Endothelial cell of umbilical vein (primary cell): ENCODE measurements around the gene GRID1.

ENCODE experiments used
- JUN ChIP-seq: IDR thresholded peaks from 2 replicates; pipeline ENCODE4 v1.6.1; 2011; ENCODE audit warnings: borderline replicate concordance, low read depth; ENCODE audit not compliant: insufficient read length, insufficient read depth
- POLR2AphosphoS5 ChIP-seq: IDR thresholded peaks from 2 replicates; pipeline ENCODE4 v1.6.1; 2012; ENCODE audit warnings: low read depth, mild to moderate bottlenecking, control low read depth, low read length, moderate library complexity; ENCODE audit not compliant: insufficient read depth
- TF ChIP-seq, protein P1 (sequence below), 2 donors: IDR thresholded peaks; 1 replicate in 1 of 2; 2 replicates in 1 of 2; pipeline ENCODE4 v1.5.1; 2011; ENCODE audit warnings: low read length in 2 of 2, mild to moderate bottlenecking in 2 of 2, moderate library complexity in 2 of 2, control low read depth in 1 of 2, inconsistent platforms in 1 of 2, low read depth in 1 of 2; ENCODE audit not compliant: insufficient read depth in 1 of 2; ENCODE audit errors: extremely low read depth in 1 of 2
- TF ChIP-seq, protein P2 (sequence below): IDR thresholded peaks from 2 replicates; pipeline ENCODE4 v1.6.1; 2011; ENCODE audit not compliant: insufficient read depth, insufficient read length

DNA sequence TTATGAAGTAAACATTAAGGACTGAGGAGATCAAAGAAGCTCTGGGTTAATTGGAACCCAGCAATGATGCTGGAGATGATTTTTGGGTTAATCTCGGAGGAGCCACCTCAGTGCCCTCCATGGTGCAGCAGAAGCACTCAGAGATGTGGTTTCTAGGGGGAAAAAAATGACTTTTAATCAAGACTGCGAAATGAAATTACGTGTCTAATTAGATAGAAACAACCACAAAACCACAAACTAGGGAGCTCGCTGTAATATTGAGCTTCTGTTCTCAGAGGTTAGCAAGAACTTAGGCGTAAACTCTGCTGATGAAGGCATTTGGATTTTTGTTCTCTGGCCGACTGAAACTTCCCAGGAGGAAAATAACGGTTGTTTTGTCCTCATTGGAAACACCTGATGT is 319.0 kb downstream of the GRID1 start:
- TF ChIP-seq, protein P1, sequence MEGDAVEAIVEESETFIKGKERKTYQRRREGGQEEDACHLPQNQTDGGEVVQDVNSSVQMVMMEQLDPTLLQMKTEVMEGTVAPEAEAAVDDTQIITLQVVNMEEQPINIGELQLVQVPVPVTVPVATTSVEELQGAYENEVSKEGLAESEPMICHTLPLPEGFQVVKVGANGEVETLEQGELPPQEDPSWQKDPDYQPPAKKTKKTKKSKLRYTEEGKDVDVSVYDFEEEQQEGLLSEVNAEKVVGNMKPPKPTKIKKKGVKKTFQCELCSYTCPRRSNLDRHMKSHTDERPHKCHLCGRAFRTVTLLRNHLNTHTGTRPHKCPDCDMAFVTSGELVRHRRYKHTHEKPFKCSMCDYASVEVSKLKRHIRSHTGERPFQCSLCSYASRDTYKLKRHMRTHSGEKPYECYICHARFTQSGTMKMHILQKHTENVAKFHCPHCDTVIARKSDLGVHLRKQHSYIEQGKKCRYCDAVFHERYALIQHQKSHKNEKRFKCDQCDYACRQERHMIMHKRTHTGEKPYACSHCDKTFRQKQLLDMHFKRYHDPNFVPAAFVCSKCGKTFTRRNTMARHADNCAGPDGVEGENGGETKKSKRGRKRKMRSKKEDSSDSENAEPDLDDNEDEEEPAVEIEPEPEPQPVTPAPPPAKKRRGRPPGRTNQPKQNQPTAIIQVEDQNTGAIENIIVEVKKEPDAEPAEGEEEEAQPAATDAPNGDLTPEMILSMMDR (IDR thresholded peaks at IDR 0.05; ENCODE audit: extremely low read depth in 1 of 2, insufficient read depth in 1 of 2, low read depth in 1 of 2, low read length in 2 of 2): no peak
- no peak for TF ChIP-seq POLR2AphosphoS5
- no peak for TF ChIP-seq JUN
- TF ChIP-seq, protein P2, sequence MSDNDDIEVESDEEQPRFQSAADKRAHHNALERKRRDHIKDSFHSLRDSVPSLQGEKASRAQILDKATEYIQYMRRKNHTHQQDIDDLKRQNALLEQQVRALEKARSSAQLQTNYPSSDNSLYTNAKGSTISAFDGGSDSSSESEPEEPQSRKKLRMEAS: no peak
